Upper lobe of left lung (tissue), 4 donors: ENCODE results near the gene VPS8.

Experiments used
- CTCF ChIP-seq, 6 experiments: fragments of 450-650 bp in 4 of 6; fragments of 200-600 bp in 2 of 6; sonication (generic) in 2 of 6; IDR thresholded peaks; one replicate each; pipeline ENCODE4 v1.5.1; 2016 to 2019; ENCODE audit warnings: antibody characterized with exemption in 6 of 6
- POLR2A ChIP-seq, 4 donors: fragments of 450-650 bp; IDR thresholded peaks; one replicate each; pipeline ENCODE4 v1.5.1; 2016 to 2017; ENCODE audit warnings: antibody characterized with exemption in 4 of 4, mild to moderate bottlenecking in 2 of 4
- POLR2AphosphoS5 ChIP-seq, 2 donors: sonication (generic); formaldehyde crosslinking; IDR thresholded peaks; one replicate each; pipeline ENCODE4 v1.5.1; 2017; ENCODE audit warnings: antibody characterized with exemption in 2 of 2

DNA sequence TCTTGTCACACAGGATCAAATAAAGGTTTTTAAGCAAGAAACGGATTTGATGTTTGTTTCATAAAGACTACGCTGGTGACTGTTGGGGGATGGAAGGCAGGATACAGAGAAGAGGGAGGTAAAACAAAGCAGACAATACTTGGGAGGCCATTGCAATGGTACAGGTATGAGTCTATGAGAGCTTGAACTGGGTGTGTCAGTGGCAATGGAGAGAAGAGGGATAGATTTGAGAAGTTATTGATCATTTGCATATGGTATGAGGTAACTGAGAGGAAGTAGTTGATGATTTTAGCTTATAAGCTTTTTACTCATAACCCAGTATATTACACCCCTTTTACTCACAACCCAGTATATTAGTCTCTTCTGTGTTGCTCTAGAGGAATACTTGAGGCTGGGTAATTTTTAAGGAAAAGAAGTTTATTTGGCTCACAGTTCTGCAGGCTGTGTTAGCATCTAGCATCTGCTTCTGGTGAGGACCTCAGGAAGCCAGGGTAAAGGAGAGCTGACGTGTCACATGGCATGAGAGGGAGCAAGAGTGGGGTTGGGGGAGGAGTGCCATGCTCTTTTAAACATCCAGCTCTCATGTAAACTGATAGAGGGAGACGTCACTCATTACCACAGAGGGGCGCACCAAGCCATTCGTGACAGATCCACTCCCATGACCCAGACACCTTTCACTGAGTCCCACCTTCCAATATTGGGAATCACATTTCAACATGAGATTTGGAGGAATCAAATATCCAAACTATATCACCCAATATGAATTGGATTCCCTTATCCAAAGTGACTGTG lies 153.9 kb downstream of the VPS8 start:
- TF ChIP-seq POLR2A (IDR thresholded peaks at IDR 0.05) (no peak), CTCF (IDR thresholded peaks at IDR 0.05) (no peak), POLR2AphosphoS5 (IDR thresholded peaks at IDR 0.05) (no peak)
